Ishikawa (cell line): Measurements from ENCODE around the gene MLANA.

ENCODE experiments used
- CEBPB ChIP-seq: IDR thresholded peaks from 2 replicates; pipeline ENCODE4 v1.6.1; 2012
- CREB1 ChIP-seq: IDR thresholded peaks from 2 replicates; pipeline ENCODE4 v1.6.1; 2012; ENCODE audit warnings: low read depth
- EGR1 ChIP-seq: IDR thresholded peaks from 2 replicates; pipeline ENCODE4 v1.6.1; 2012
- EP300 ChIP-seq: IDR thresholded peaks from 2 replicates; pipeline ENCODE4 v1.6.1; 2012; ENCODE audit warnings: borderline replicate concordance
- FOXM1 ChIP-seq: IDR thresholded peaks from 2 replicates; pipeline ENCODE4 v1.6.1; 2012; ENCODE audit warnings: low read depth, borderline replicate concordance
- NFIC ChIP-seq: IDR thresholded peaks from 2 replicates; pipeline ENCODE4 v1.6.1; 2012
- RAD21 ChIP-seq: IDR thresholded peaks from 2 replicates; pipeline ENCODE4 v1.6.1; 2012; ENCODE audit warnings: low read depth
- TAF1 ChIP-seq: IDR thresholded peaks from 2 replicates; pipeline ENCODE4 v1.6.1; 2012; ENCODE audit warnings: low read depth, mild to moderate bottlenecking
- TCF12 ChIP-seq: IDR thresholded peaks from 2 replicates; pipeline ENCODE4 v1.6.1; 2012; ENCODE audit warnings: low read depth
- TEAD4 ChIP-seq: IDR thresholded peaks from 2 replicates; pipeline ENCODE4 v1.6.1; 2012
- YY1 ChIP-seq: IDR thresholded peaks from 2 replicates; pipeline ENCODE4 v1.6.1; 2012; ENCODE audit warnings: low read depth
- ZBTB7A ChIP-seq: IDR thresholded peaks from 2 replicates; pipeline ENCODE4 v1.6.1; 2012; ENCODE audit warnings: low read depth
- TF ChIP-seq, protein P1 (sequence below): IDR thresholded peaks from 2 replicates; pipeline ENCODE4 v1.6.1; 2012
- TF ChIP-seq, protein P2 (sequence below): IDR thresholded peaks from 2 replicates; pipeline ENCODE4 v1.6.1; 2012; ENCODE audit warnings: low read depth, mild to moderate bottlenecking
- TF ChIP-seq, protein P3 (sequence below): IDR thresholded peaks from 2 replicates; pipeline ENCODE4 v1.6.1; 2012

The MLANA gene

DNA sequence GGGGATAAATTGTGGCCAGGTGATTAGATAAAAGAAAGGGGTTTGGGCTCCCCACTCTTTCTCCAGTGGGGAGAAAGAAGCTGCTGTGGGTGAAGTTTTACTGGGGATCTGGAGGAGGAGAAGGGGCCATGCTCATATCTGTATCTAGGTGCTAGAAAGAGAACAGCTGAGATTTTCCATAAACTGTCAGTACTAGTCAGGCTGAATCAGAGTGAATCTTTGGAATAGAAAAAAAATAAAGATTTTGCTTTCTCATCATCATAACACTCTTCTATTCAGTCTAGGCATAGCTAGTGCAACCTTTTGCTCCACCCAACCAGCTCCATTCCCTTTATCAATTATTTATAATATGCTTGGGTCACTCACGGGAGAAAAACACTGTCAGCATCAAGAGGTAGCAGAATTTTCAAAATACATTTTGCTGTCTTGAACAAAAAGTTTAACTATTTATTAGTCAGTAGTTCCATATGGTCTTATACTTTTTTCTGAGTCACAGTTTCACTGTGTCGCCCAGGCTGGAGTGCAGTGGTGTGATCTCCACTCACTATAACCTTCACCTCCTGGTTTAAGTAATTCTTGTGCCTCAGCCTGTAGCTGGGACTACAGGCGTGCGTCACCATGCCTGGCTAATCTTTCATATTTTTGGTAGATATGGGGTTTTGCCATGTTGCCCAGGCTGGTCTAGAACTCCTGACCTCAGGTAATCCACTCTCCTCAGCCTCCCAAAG lies 36.5 kb upstream of the MLANA start:
- TF ChIP-seq EP300 (no peak), NFIC (no peak), FOXM1 (no peak), CEBPB (no peak), RAD21 (no peak), CREB1 (no peak), TCF12 (no peak), YY1 (no peak)
- TF ChIP-seq, protein P1, sequence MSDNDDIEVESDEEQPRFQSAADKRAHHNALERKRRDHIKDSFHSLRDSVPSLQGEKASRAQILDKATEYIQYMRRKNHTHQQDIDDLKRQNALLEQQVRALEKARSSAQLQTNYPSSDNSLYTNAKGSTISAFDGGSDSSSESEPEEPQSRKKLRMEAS: no peak
- TF ChIP-seq, protein P2, sequence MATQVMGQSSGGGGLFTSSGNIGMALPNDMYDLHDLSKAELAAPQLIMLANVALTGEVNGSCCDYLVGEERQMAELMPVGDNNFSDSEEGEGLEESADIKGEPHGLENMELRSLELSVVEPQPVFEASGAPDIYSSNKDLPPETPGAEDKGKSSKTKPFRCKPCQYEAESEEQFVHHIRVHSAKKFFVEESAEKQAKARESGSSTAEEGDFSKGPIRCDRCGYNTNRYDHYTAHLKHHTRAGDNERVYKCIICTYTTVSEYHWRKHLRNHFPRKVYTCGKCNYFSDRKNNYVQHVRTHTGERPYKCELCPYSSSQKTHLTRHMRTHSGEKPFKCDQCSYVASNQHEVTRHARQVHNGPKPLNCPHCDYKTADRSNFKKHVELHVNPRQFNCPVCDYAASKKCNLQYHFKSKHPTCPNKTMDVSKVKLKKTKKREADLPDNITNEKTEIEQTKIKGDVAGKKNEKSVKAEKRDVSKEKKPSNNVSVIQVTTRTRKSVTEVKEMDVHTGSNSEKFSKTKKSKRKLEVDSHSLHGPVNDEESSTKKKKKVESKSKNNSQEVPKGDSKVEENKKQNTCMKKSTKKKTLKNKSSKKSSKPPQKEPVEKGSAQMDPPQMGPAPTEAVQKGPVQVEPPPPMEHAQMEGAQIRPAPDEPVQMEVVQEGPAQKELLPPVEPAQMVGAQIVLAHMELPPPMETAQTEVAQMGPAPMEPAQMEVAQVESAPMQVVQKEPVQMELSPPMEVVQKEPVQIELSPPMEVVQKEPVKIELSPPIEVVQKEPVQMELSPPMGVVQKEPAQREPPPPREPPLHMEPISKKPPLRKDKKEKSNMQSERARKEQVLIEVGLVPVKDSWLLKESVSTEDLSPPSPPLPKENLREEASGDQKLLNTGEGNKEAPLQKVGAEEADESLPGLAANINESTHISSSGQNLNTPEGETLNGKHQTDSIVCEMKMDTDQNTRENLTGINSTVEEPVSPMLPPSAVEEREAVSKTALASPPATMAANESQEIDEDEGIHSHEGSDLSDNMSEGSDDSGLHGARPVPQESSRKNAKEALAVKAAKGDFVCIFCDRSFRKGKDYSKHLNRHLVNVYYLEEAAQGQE: no peak

DNA sequence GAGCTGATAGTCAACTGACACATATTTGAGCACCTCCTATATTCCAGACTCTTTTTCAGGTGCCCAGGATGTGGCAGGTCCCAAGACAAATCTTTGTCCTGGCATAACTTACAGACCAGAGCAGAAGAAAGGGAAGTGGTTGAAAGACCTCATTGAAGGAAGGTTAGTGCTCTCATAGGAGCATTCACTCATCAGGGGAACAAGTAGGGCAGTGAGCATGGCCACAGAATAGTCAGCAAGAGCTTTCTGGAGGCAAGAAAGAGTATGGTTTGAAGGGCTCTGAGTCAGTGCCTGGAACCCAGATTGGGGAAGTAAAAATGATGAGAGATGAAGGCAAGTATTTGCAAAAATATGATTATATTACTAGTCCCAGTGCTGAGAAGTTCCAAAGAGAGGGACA lies 32.8 kb upstream of the MLANA start:
- TF ChIP-seq TCF12 (no peak), NFIC (no peak), TAF1 (no peak), RAD21 (no peak), FOXM1 (no peak), TEAD4 (no peak)
- TF ChIP-seq, protein P1: no peak
- TF ChIP-seq, protein P2: no peak

DNA sequence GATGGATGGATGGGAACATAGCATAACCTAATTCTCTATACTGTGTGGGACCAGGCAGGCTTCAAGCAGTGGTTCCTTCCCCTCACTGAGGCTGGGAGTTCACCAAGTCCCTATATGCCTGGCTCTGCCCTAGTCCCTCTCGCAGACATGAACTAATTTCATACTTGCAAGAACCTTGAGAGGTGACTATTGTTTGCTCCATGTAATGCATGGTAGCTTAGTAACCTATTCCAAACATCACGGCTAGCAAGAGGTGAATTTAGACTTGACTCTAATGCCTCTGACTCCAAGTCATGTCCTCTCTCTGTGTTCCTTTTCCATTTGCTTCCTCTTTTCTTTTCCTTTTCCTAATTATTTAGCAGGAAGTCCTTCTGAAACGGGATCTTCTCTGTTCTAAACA lies 31.9 kb upstream of the MLANA start:
- no peak for TF ChIP-seq TCF12
- TF ChIP-seq YY1: no peak
- TF ChIP-seq, protein P3, sequence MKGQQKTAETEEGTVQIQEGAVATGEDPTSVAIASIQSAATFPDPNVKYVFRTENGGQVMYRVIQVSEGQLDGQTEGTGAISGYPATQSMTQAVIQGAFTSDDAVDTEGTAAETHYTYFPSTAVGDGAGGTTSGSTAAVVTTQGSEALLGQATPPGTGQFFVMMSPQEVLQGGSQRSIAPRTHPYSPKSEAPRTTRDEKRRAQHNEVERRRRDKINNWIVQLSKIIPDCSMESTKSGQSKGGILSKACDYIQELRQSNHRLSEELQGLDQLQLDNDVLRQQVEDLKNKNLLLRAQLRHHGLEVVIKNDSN: no peak
- no peak for TF ChIP-seq EP300
- TF ChIP-seq TAF1: no peak
- no peak for TF ChIP-seq ZBTB7A

DNA sequence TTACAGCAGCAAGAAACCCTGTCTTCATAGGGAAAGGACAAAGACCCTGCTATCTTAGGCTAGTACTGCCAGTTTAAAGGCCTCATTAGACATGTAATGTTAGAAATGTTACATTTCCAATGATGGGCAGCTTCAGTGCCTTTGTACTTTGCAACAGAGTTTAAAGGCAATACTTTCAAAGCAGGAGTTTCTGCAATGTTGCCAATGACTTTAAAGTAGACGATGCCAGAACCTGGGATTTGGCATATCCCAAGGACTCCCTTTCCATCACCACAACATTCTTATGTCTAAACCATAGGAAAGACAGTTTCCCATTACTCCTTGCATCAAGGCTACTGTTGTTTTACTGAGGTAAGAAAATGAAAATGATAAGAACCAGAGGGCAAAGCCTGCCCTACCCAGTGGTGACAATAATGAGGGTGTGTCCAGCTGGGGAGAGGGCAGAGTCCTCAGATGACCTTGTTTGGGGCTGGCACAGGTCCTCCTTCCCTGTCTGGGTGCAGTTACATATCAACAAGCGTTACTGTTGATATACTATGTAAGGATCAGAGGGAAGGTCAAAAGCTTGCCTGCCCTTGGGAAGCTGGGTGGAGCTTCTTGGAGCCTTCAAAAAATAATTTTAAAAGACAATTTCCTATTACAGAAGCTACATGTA lies 27.5 kb upstream of the MLANA start:
- TF ChIP-seq, protein P2: no peak

DNA sequence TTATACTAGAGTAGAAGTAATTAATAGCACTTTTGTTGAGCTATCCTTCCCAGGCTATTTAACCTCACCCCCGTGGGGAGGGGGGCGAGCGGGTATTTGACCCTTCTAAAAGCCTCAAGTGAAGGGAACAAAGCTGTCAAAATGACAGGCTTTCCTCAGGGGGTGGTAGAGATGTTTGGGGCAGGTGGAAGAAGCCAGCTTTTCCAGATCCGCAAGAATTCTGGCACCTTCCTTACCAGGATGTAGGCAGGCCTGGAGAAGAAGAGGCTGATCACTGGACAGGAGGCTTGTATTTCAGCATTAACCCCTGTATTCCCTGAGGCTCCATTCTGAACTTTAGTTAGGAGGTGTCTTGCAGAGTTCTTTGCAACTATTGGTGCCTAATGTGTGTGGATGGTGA lies 26.2 kb upstream of the MLANA start:
- TF ChIP-seq TCF12 (no peak), EP300 (no peak)

DNA sequence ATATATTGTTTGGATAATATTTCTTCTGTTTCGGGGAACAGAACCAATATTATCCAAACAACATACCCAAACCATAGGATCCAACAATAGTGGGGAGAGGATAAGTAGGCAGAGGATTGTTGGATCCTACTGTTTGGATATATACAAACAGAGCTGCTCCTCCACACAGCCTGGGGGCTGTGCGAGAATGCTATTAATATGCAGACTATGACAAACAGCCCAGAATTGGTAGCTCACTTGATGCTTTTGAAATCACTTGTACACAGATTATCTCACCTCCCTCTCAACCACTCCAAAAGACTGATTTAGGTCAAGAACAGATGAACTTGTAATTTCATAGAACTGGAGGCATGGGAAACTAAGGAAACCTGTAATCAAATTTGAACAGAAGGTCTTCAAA lies 24.4 kb upstream of the MLANA start:
- TF ChIP-seq EGR1 (no peak), RAD21 (no peak), CREB1 (no peak), YY1 (no peak), TEAD4 (no peak), CEBPB (no peak), EP300 (no peak), TAF1 (no peak)
- TF ChIP-seq, protein P3: no peak
